Prostate gland (tissue), 2 donors: ENCODE measurements around the gene LMCD1. TPM values are rescaled to one million over a fixed set of nuclear protein-coding genes. Genes with fewer than 3 reads are reported as not detected.

Experiments used
- DNase-seq: peaks from one replicate; pipeline ENCODE4 v3.0.0-alpha.2; 2019; ENCODE audit warnings: low spot score
- H3K27ac ChIP-seq, 2 donors: fragments of 200-600 bp; sonication (generic); 2 replicates each; pipeline ENCODE4 v1.5.1; 2017 to 2019
- H3K27me3 ChIP-seq: fragments of 200-600 bp; sonication (generic); replicated peaks from 2 replicates; pipeline ENCODE4 v1.5.1; 2019; ENCODE audit not compliant: insufficient read depth
- H3K36me3 ChIP-seq, 2 donors: fragments of 200-600 bp; sonication (generic); 1 replicate in 1 of 2; 2 replicates in 1 of 2; pipeline versions ENCODE4 v1.5.1 to v1.8.1; 2017 to 2019
- H3K4me1 ChIP-seq: fragments of 200-600 bp; sonication (generic); replicated peaks from 2 replicates; pipeline ENCODE4 v1.5.1; 2019
- H3K4me3 ChIP-seq, 2 donors: fragments of 200-600 bp; sonication (generic); 2 replicates each; pipeline ENCODE4 v1.5.1; 2017 to 2019
- H3K9me3 ChIP-seq: fragments of 200-600 bp; sonication (generic); 2 replicates; pipeline ENCODE4 v1.5.1; 2017
- CTCF ChIP-seq, 4 experiments: fragments of 200-600 bp in 2 of 4; fragments of 450-650 bp in 2 of 4; sonication (generic) in 2 of 4; IDR thresholded peaks; 1 replicate in 3 of 4; 2 replicates in 1 of 4; pipeline ENCODE4 v1.5.1; 2016 to 2019; ENCODE audit warnings: antibody characterized with exemption in 4 of 4, mild to moderate bottlenecking in 2 of 4, moderate library complexity in 2 of 4
- POLR2A ChIP-seq: fragments of 450-650 bp; IDR thresholded peaks from one replicate; pipeline ENCODE4 v1.6.1; 2016; ENCODE audit warnings: antibody characterized with exemption, mild to moderate bottlenecking
- POLR2AphosphoS5 ChIP-seq: sonication (generic); formaldehyde crosslinking; IDR thresholded peaks from one replicate; pipeline ENCODE4 v1.6.1; 2017; ENCODE audit warnings: antibody characterized with exemption
- WGBS: methylation state at CpG from one replicate; pipeline ENCODE4 v1.1.5; 2018; 5-methylcytosine and 5-hydroxymethylcytosine counted together
- intact Hi-C: fragments of 100-400 bp; cut with DNase I; formaldehyde crosslinking; loops from one replicate; pipeline ENCODE4 v1.14.2; 2022
- total RNA-seq, 2 donors: library from RNA; depleted of rRNA; stranded (reverse); fragments of >200 nt; gene quantifications; one replicate each; pipeline ENCODE4 v1.1.0, GENCODE V29; 2016

Gene LMCD1
- total RNA-seq, 2 donors from 2014 or later = 73.0 to 144 TPM

- intact Hi-C loops = no loop called here
- no peak for DNase-seq
- no peak for TF ChIP-seq CTCF (IDR thresholded peaks at IDR 0.05)
- no peak for TF ChIP-seq POLR2A
- 68% methylated on average over 12 of the region's 12 CpGs for WGBS
- no peaks in the 10 kb centered on the region for H3K4me1 ChIP-seq
- H3K36me3 ChIP-seq = no peaks in the 10 kb centered on the region
- no peak overlapping the region for H3K27ac ChIP-seq
- no peaks in the 10 kb centered on the region for H3K27me3 ChIP-seq
- no peak overlapping the region for H3K4me3 ChIP-seq
- no peaks in the 10 kb centered on the region for H3K9me3 ChIP-seq
Observed at GRCh38 chr3:8542190-8543135, 40.8 kb downstream of the LMCD1 start.

- TF ChIP-seq POLR2A = no peak
- no peak for TF ChIP-seq POLR2AphosphoS5
- no peak for TF ChIP-seq CTCF (IDR thresholded peaks at IDR 0.05)
- no peak overlapping the region for H3K27ac ChIP-seq
- intact Hi-C loops = no loop called here
- no peak for DNase-seq
- no peaks in the 10 kb centered on the region for H3K4me1 ChIP-seq
- H3K27me3 ChIP-seq = no peaks in the 10 kb centered on the region
- WGBS = 68% methylated on average over 4 of the region's 4 CpGs
- no peak overlapping the region for H3K4me3 ChIP-seq
- H3K36me3 ChIP-seq = no peaks in the 10 kb centered on the region
- H3K9me3 ChIP-seq = no peaks in the 10 kb centered on the region
Observed at GRCh38 chr3:8546609-8547008, 45.0 kb downstream of the LMCD1 start.

- no peak overlapping the region for H3K27ac ChIP-seq
- no peaks in the 10 kb centered on the region for H3K27me3 ChIP-seq
- H3K9me3 ChIP-seq = no peaks in the 10 kb centered on the region
- H3K4me1 ChIP-seq = no peaks in the 10 kb centered on the region
- no peaks in the 10 kb centered on the region for H3K36me3 ChIP-seq
- WGBS = 94% methylated on average over 17 of the region's 17 CpGs
- no peak for DNase-seq
- intact Hi-C loops = no loop called here
- TF ChIP-seq POLR2AphosphoS5 = no peak
- TF ChIP-seq CTCF (IDR thresholded peaks at IDR 0.05) = no peak
- TF ChIP-seq POLR2A = no peak
- no peak overlapping the region for H3K4me3 ChIP-seq
Observed at GRCh38 chr3:8548502-8549275, 47.1 kb downstream of the LMCD1 start.

- Histone ChIP-seq H3K27ac (no peak overlapping the region), H3K36me3 (no peaks in the 10 kb centered on the region), H3K4me3 (no peak overlapping the region), H3K27me3 (no peaks in the 10 kb centered on the region), H3K9me3 (no peaks in the 10 kb centered on the region), H3K4me1 (no peaks in the 10 kb centered on the region)
- WGBS = 77% methylated on average over 1 of the region's 1 CpG
- intact Hi-C loops = no loop called here
- no peak for TF ChIP-seq POLR2AphosphoS5
- TF ChIP-seq POLR2A = no peak
- TF ChIP-seq CTCF (IDR thresholded peaks at IDR 0.05) = no peak
- no peak for DNase-seq
Observed at GRCh38 chr3:8549354-8549753, 47.7 kb downstream of the LMCD1 start.
